Measurements from ENCODE around the gene CPOX. TPM values are rescaled to one million over a fixed set of nuclear protein-coding genes. Genes with fewer than 3 reads are reported as not detected.

CPOX gene
- total RNA-seq, 1 experiment from 2014 or later: 24.7 TPM

- Mint-ChIP-seq H3K36me3 (ENCODE audit: insufficient read depth in 1 of 3, low read depth in 3 of 3) (peaks cover 21 to 74% (median 66%) of the 10 kb centered on the region in 3 experiments; a peak in 6 of 7 replicates), H3K4me3 (no peak overlapping the region), H3K27me3 (ENCODE audit: low read depth) (no peaks in the 10 kb centered on the region), H3K9me3 (no peaks in the 10 kb centered on the region), H3K4me1 (peaks cover 4 to 5% of the 10 kb centered on the region in 2 experiments; a peak in 3 of 4 replicates), H3K27ac (no peak overlapping the region; a peak in 1 of 7 replicates)
- Histone ChIP-seq H2BK5ac (ENCODE audit: insufficient read length, low read length) (no peak overlapping the region), H3K79me1 (ENCODE audit: insufficient read depth, low read depth, low read length, poor library complexity, severe bottlenecking) (peaks cover 2% of the 10 kb centered on the region), H3K27ac (ENCODE audit: insufficient read length, low read depth, low read length) (no peak overlapping the region), H3K9ac (ENCODE audit: extremely low read depth, insufficient read length, low read length) (no peak overlapping the region), H2AFZ (ENCODE audit: low read length) (no peak overlapping the region), H4K5ac (ENCODE audit: insufficient read length, low read depth, low read length) (no peak overlapping the region), H2BK15ac (ENCODE audit: low read depth, low read length) (no peak overlapping the region), H3K79me2 (ENCODE audit: insufficient read depth, low read length) (no peaks in the 10 kb centered on the region), H3K23me2 (ENCODE audit: insufficient read length, low read depth, low read length, poor library complexity, severe bottlenecking) (no peaks in the 10 kb centered on the region), H3K9me3 (ENCODE audit: control insufficient read depth, low read depth, low read length) (no peaks in the 10 kb centered on the region), H3K56ac (ENCODE audit: insufficient read length, low read depth, low read length) (no peak overlapping the region), H2AK5ac (ENCODE audit: insufficient read length, low read length) (no peak overlapping the region), H3K14ac (ENCODE audit: insufficient read depth, low read length) (no peak overlapping the region), H3K4ac (ENCODE audit: low read depth, low read length) (no peak overlapping the region), H4K91ac (ENCODE audit: insufficient read length, low read depth, low read length) (no peak overlapping the region), H3K4me1 (ENCODE audit: insufficient read depth, low read length) (no peaks in the 10 kb centered on the region), H3K18ac (ENCODE audit: insufficient read length, low read depth, low read length) (no peak overlapping the region), H3K23ac (ENCODE audit: insufficient read length, low read depth, low read length) (no peak overlapping the region), H4K8ac (replicated peaks; ENCODE audit: insufficient read length, low read depth, low read length) (no peak overlapping the region), H4K20me1 (ENCODE audit: control insufficient read depth, insufficient read depth, insufficient read length) (no peaks in the 10 kb centered on the region), H2BK12ac (ENCODE audit: insufficient read length, low read depth, low read length) (no peak overlapping the region), H3K4me2 (ENCODE audit: insufficient read depth, insufficient read length, low read length) (no peak overlapping the region), H2BK20ac (ENCODE audit: low read depth, low read length, poor library complexity, severe bottlenecking) (no peak overlapping the region), H3K27me3 (ENCODE audit: insufficient read depth, low read length) (no peaks in the 10 kb centered on the region), H3T11ph (ENCODE audit: low read length) (no peak overlapping the region), H2BK120ac (ENCODE audit: low read depth, low read length, poor library complexity, severe bottlenecking) (no peak overlapping the region)
- no peak for DNase-seq
- TF ChIP-seq, protein P1, sequence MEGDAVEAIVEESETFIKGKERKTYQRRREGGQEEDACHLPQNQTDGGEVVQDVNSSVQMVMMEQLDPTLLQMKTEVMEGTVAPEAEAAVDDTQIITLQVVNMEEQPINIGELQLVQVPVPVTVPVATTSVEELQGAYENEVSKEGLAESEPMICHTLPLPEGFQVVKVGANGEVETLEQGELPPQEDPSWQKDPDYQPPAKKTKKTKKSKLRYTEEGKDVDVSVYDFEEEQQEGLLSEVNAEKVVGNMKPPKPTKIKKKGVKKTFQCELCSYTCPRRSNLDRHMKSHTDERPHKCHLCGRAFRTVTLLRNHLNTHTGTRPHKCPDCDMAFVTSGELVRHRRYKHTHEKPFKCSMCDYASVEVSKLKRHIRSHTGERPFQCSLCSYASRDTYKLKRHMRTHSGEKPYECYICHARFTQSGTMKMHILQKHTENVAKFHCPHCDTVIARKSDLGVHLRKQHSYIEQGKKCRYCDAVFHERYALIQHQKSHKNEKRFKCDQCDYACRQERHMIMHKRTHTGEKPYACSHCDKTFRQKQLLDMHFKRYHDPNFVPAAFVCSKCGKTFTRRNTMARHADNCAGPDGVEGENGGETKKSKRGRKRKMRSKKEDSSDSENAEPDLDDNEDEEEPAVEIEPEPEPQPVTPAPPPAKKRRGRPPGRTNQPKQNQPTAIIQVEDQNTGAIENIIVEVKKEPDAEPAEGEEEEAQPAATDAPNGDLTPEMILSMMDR (conservative IDR thresholded peaks at IDR 0.05): no peak
- WGBS (ENCODE audit: extremely low coverage, insufficient read length, low lambda C conversion rate): no CpG with 5 or more reads among the region's 1 CpG
Observed at GRCh38 chr3:98581474-98581873, 11.9 kb downstream of the CPOX start.

Measured in H9 (cell line).